HS-27A (cell line): Measurements from ENCODE around the gene CRX.
"Not testable (repeated sequence)": the region's sequence is repeated elsewhere in the genome, so short reads cannot be mapped to it uniquely, and the experiment has no call there.

ENCODE experiments used
- DNase-seq: peaks from one replicate; pipeline ENCODE4 v3.0.0-alpha.2; 2012; ENCODE audit warnings: low read depth, missing footprints

The CRX gene

DNA sequence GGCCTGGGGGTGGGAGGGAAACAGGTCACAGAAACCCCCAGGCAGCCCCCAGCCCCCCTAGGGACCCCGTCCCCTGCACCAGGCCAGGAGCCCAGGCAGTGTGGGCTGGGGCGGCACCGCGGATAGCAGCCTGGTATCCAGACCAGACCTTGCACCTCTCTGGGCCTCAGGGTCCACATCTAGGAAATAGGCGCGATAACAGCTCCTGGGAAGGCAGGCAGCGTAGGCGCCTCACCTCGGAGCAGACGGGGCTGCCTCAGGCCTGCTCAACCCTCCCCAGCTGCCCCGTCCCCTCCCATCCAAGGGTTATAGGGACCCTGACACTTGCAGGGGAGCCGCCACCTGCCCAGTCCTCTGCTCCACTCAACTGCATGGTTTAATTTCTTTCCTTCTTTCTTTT lies 18.1 kb upstream of the CRX start:
- DNase-seq = not testable (repeated sequence)

DNA sequence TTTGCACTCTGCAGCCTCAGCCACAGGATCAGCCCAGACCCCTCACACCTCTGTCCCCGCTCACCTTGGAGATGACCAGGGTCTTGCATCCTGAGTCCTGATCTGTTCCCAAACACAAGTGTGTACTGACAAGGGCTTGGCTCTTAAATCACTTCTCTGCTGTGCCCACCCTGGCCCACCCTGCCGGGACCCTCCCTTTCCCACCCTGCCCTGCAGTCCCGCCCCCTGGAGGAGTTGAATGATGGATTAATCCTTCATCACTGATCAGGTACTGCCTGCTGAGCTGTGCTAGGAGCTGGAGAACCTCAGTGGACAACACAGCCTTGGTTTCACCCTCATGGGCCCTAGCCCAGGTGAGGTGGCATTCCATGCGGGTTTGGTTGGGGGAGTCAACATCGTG lies 17.3 kb upstream of the CRX start, which contains the start of gene TPRX1:
Gene TPRX1 (minus strand): TSS at position 101 of the 400 bp plus-strand sequence. CDS start 12 bp downstream, at position 89.
- not testable (repeated sequence) for DNase-seq

- no peak for DNase-seq
These were observed 16.4 kb upstream of the CRX start for GRCh38 chr19:47805313-47805712.

DNA sequence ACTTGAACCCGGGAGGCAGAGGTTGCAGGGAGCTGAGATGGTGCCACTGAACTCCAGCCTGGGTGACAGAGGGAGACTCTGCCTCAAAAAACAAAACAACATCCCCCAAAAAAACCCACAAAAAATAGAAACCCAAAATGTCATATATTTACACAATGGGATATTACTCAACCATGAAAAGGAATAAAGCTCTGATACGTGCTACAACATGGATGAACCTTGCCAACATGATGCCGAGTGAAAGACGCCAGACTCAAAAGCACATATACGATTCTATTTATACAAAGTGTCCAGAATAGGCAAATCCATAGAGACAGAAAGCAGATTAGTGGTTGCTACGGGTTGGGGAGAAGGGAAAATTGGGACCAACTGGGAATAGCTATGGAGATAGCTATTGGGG lies 15.3 kb upstream of the CRX start:
- no peak for DNase-seq

DNA sequence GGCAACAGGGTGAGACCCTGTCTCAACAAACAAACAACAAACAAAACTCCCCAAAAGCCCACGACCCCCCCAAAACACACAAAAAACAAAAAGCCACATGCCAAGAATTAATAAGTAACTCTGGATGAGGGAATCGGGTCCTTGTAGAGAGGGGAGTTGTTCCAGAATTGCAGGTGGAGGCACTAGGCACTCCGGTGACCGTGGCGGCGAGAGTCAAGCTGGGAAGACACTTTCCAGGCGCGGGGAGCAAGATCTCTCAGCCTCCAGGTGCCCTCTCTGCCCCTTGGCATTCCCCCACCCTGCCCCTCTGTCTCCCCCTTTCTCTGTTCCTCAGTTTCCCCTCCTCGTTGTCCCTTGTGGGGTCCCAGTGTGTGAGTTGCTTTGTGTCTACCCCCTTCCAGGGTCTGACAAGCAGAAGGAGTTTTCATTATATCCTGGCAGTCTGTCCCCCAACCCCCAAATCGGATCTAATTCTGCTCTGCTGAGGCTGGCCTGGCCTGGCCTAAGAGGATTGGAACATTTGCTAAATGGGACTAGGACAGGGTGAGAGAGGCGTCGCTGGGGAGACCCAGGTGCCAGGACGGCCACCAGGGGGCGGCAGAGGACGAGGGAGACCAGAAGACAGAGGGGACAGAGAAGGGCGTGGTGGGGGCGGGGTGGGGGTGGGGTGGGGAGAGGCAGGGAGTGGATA lies 8.3 kb upstream of the CRX start:
- peak; percentile 27 for DNase-seq

GRCh38 chr19:47813995-47814328 lies 7.8 kb upstream of the CRX start:
- DNase-seq = no peak

DNA sequence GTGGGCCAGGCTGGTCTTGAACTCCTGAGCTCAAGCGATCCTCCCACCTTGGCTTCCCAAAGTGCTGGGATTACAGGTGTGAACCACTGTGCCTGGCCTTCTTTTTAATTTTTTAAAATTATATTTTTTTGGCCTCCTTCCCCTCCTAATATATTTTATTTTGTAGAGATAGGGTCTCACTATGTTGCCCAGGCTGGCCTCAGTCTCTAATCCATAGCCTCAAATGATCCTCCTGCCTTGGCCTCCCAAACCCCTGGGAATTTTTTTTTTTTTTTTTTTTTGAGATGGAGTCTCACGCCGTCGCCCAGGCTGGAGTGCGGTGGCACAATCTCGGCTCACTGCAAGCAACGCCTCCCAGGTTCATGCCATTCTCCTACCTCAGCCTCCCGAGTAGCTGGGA lies 5.5 kb upstream of the CRX start:
- not testable (repeated sequence) for DNase-seq

- not testable (repeated sequence) for DNase-seq
These were observed 3.5 kb upstream of the CRX start for GRCh38 chr19:47818221-47818620.

DNA sequence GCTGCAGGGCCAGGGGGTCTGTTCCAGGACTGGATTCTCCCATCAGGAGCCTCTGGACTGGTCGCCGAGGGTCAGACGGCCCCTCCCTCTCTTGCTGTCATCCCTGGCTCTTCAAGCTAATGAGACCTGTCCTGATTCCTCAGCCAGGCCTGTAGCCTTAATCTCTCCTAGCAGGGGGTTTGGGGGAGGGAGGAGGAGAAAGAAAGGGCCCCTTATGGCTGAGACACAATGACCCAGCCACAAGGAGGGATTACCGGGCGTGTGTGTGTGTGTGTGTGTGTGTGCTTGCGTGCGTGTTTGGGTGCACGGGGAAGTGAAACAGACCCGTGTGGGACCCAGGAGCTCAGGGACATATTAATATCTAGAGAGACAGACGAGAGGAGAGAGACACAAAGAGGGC lies 1.9 kb upstream of the CRX start:
- DNase-seq = no peak

- DNase-seq = no peak
These were observed 1.3 kb upstream of the CRX start for GRCh38 chr19:47820410-47820809.

GRCh38 chr19:47824396-47824795 lies 2.7 kb downstream of the CRX start:
- no peak for DNase-seq

DNA sequence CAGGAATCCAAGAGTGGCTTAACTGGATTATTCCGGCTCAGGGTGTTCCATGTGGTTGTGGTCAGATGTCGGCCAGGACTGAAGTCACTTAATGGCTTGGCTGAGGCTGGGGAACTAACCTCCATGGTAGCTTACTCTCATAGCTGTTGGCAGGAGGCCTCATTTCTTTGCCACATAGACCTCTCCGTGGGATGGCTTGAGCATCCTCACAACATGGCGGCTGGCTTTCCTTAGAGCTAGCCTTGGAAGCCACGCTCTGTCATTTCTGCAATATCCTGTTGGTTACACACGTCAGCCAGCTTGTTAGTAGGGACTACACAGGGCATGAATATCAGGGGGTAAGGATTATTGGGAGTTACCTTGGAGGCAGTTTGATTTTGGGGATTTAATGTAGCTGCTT lies 5.1 kb downstream of the CRX start:
- DNase-seq = no peak

- DNase-seq = no peak
These were observed 11.0 kb downstream of the CRX start for GRCh38 chr19:47832723-47833122.

DNA sequence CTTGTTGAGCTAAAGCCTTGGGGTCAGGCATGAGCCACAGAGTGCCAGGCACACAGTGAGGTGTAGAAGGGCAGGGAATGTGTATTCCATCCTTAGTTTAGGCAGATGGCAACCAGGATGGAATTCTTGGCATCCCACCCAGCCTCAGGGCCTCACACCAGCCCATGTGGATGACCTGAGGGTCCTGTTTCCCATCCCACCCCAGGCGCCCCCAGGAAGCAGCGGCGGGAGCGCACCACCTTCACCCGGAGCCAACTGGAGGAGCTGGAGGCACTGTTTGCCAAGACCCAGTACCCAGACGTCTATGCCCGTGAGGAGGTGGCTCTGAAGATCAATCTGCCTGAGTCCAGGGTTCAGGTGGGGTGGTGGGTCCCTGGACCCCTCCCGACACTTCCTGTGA lies 14.3 kb downstream of the CRX start:
- no peak for DNase-seq

DNA sequence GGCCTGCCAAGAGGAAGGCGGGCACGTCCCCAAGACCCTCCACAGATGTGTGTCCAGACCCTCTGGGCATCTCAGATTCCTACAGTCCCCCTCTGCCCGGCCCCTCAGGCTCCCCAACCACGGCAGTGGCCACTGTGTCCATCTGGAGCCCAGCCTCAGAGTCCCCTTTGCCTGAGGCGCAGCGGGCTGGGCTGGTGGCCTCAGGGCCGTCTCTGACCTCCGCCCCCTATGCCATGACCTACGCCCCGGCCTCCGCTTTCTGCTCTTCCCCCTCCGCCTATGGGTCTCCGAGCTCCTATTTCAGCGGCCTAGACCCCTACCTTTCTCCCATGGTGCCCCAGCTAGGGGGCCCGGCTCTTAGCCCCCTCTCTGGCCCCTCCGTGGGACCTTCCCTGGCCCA lies 17.7 kb downstream of the CRX start:
- no peak for DNase-seq

DNA sequence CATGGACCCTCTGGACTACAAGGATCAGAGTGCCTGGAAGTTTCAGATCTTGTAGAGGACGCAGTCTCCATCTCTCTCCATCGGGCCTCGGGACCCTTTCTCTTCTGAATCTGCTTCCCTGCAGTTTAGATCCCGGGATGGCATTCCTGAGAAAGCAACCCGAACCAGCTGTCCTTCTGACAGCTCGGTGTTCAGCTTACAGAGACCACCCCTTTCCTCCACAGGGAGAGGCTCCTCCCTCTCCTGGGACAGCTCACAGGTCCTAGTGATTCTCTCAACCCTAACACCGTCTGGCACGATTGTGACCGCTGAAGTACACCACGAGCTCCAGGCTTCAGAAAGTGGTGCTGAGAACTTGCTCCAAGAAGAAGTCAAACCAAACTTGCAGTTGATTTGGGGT lies 18.2 kb downstream of the CRX start:
- no peak for DNase-seq

DNA sequence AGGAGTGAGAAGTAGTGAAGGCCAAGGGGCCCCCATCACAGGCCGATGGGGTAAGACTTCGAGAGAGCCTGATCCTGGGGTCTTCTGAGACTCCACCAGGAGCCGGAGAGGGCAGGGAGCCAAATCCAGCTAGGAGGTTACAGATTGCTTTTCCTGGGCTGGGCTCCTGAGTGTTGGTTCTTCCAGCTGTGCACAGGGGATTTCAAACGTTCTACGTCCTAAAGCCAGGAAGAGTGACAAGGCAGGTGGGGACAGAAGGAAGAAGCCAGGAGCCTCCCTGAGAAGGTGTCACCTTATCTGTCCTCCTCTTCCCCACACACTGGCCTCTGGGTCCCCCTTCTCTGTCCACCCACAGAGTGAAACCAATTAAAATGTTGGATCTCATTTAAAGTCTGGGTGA lies 21.2 kb downstream of the CRX start:
- no peak for DNase-seq

- DNase-seq = no peak
These were observed 26.7 kb downstream of the CRX start for GRCh38 chr19:47848425-47848822.

GRCh38 chr19:47848823-47849473 lies 27.2 kb downstream of the CRX start:
- no peak for DNase-seq

GRCh38 chr19:47853003-47853402 lies 31.3 kb downstream of the CRX start:
- no peak for DNase-seq

DNA sequence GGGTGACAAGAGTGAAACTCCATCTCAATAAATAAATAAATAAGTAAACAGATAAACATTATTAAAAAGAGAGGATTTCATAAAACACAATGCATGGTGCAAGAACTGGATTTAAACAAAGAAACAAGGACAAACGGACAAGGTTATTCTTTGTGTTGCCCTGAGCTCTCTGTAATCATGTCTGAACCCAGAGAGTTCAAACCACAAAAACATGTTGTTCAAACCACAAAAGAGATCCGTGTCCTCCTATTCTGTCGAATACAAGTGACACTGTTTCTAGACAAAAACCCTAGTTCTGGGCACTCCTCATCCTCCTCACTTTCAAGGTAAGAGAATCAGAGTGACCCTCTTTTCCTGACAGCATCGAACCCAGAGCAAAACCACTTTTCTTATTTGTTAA lies 32.7 kb downstream of the CRX start:
- no peak for DNase-seq

DNA sequence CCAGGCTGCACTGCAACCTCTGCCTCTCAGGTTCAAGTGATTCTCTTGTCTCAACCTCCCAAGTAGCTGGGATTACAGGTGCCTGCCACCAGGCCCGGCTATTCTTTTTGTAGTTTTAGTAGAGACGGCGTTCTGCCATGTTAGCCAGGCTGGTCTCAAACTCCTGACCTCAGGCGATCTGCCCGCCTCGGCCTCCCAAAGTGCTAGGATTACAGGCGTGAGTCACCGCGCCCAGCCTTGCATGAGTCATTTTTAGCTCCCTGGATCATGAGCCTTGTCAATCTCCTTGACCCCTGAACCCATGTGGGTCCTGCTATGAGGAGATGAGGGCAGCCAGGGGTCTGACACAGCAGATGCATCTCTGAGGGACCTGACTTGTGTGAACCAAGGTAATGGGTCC lies 36.5 kb downstream of the CRX start:
- DNase-seq = peak; percentile 35

- not testable (repeated sequence) for DNase-seq
These were observed 37.0 kb downstream of the CRX start, which contains the start of gene TPRX2 for GRCh38 chr19:47858646-47859285. TPRX2 (plus strand) TSS chr19:47859235; CDS start chr19:47859247, 12 bp downstream.
